ENCODE data around the gene SYCE3.

SYCE3 gene

GRCh38 chr22:50519151-50519550 is 43.6 kb downstream of the SYCE3 start:
- no peak for ATAC-seq
- TF ChIP-seq ISL1 (CRISPR knock-in tag; IDR thresholded peaks at IDR 0.05) (no peak), OSR1 (CRISPR knock-in tag; IDR thresholded peaks at IDR 0.05) (no peak), ARNTL (CRISPR knock-in tag; IDR thresholded peaks at IDR 0.05; ENCODE audit: borderline replicate concordance, low read depth) (no peak)

GRCh38 chr22:50518606-50519005 is 44.1 kb downstream of the SYCE3 start:
- TF ChIP-seq PPARA (CRISPR knock-in tag; IDR thresholded peaks at IDR 0.05; ENCODE audit: borderline replicate concordance), result no peak
- ATAC-seq, result no peak

GRCh38 chr22:50517495-50518260 is 45.0 kb downstream of the SYCE3 start:
- ATAC-seq, result no peak
- no peak for TF ChIP-seq BACH2 (CRISPR knock-in tag; IDR thresholded peaks at IDR 0.05; ENCODE audit: borderline replicate concordance)
- no peak for TF ChIP-seq ISL1 (CRISPR knock-in tag; IDR thresholded peaks at IDR 0.05)
- no peak for TF ChIP-seq RARB (CRISPR knock-in tag; IDR thresholded peaks at IDR 0.05)
- TF ChIP-seq CSRNP3 (CRISPR knock-in tag; IDR thresholded peaks at IDR 0.05), result no peak
- TF ChIP-seq GLIS3 (CRISPR knock-in tag; IDR thresholded peaks at IDR 0.05), result no peak
- no peak for TF ChIP-seq OSR1 (CRISPR knock-in tag; IDR thresholded peaks at IDR 0.05)
- no peak for TF ChIP-seq TCF4 (CRISPR knock-in tag; IDR thresholded peaks at IDR 0.05; ENCODE audit: borderline replicate concordance)
- no peak for TF ChIP-seq PATZ1 (CRISPR knock-in tag; IDR thresholded peaks at IDR 0.05; ENCODE audit: borderline replicate concordance)
- TF ChIP-seq SNAI2 (CRISPR knock-in tag; IDR thresholded peaks at IDR 0.05), result no peak
- no peak for TF ChIP-seq CSDC2 (CRISPR knock-in tag; IDR thresholded peaks at IDR 0.05)
- TF ChIP-seq ZC3H10 (CRISPR knock-in tag; IDR thresholded peaks at IDR 0.05), result no peak
- TF ChIP-seq ESRRG (CRISPR knock-in tag; IDR thresholded peaks at IDR 0.05), result no peak
- no peak for TF ChIP-seq ZFP3 (CRISPR knock-in tag; IDR thresholded peaks at IDR 0.05)
- no peak for TF ChIP-seq ARNTL (CRISPR knock-in tag; IDR thresholded peaks at IDR 0.05; ENCODE audit: borderline replicate concordance, low read depth)

- TF ChIP-seq GLIS3 (CRISPR knock-in tag; IDR thresholded peaks at IDR 0.05), result no peak
- no peak for TF ChIP-seq PATZ1 (CRISPR knock-in tag; IDR thresholded peaks at IDR 0.05; ENCODE audit: borderline replicate concordance)
- no peak for TF ChIP-seq CSRNP3 (CRISPR knock-in tag; IDR thresholded peaks at IDR 0.05)
- no peak for TF ChIP-seq ESRRG (CRISPR knock-in tag; IDR thresholded peaks at IDR 0.05)
- ATAC-seq, result no peak
Measured at GRCh38 chr22:50516891-50517290, 45.8 kb downstream of the SYCE3 start.

GRCh38 chr22:50516068-50516467 is 46.7 kb downstream of the SYCE3 start:
- TF ChIP-seq CREB5 (CRISPR knock-in tag; IDR thresholded peaks at IDR 0.05; ENCODE audit: low read depth) (no peak), POU6F1 (CRISPR knock-in tag; IDR thresholded peaks at IDR 0.05; ENCODE audit: borderline replicate concordance, low read depth) (no peak)
- no peak for ATAC-seq

Data from SK-N-SH treated with all-trans-retinoic acid at 6 μM for 48 hours (cell line).